22Rv1 (cell line): Measurements from ENCODE around the gene MYLK3.

Experiments
- ZFX ChIP-seq: fragments of 450-650 bp; IDR thresholded peaks from 2 replicates; pipeline ENCODE4 v1.6.1; 2017; ENCODE audit warnings: antibody characterized with exemption, borderline replicate concordance
- TF ChIP-seq, protein P1 (sequence below): fragments of 450-650 bp; IDR thresholded peaks from 2 replicates; pipeline ENCODE4 v1.5.1; 2017; ENCODE audit warnings: mild to moderate bottlenecking

DNA sequence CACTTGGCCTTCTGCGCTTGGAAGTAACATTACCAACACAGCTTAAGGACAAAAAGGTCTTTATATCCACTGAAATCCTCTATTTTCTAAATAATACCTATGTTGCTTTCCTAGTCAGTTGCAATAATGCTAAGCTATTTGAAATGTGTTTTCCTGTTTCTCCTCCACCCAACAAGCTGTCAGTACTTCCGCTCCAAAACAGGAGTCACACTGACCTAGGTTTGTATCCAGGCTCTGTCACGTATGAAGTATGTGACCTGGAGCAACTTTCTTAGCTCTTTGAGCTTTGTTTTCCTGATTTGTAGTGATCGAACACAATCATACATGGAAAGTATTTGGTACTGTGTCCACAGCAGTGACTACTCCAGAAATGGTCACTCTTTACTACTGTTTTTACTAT lies 24.3 kb upstream of the MYLK3 start:
- TF ChIP-seq, protein P1, sequence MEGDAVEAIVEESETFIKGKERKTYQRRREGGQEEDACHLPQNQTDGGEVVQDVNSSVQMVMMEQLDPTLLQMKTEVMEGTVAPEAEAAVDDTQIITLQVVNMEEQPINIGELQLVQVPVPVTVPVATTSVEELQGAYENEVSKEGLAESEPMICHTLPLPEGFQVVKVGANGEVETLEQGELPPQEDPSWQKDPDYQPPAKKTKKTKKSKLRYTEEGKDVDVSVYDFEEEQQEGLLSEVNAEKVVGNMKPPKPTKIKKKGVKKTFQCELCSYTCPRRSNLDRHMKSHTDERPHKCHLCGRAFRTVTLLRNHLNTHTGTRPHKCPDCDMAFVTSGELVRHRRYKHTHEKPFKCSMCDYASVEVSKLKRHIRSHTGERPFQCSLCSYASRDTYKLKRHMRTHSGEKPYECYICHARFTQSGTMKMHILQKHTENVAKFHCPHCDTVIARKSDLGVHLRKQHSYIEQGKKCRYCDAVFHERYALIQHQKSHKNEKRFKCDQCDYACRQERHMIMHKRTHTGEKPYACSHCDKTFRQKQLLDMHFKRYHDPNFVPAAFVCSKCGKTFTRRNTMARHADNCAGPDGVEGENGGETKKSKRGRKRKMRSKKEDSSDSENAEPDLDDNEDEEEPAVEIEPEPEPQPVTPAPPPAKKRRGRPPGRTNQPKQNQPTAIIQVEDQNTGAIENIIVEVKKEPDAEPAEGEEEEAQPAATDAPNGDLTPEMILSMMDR = no peak
- TF ChIP-seq ZFX = no peak
